BLaER1 treated with 17β-estradiol and CSF1 and Interleukin-3, amounts not matched to agents 10 nM and 100 nM (cell line): ENCODE data around the gene PSME4.
"Not testable (repeated sequence)": the region's sequence is repeated elsewhere in the genome, so short reads cannot be mapped to it uniquely, and the experiment has no call there.

Source experiments
- H3K27ac ChIP-seq, 11 experiments: shearing (Covaris generic); formaldehyde crosslinking; 2 replicates each; pipeline ENCODE4 v1.8.1; 2022
- H3K27me3 ChIP-seq, 11 experiments: shearing (Covaris generic); formaldehyde crosslinking; 2 replicates each; pipeline ENCODE4 v1.8.1; 2022
- H3K36me3 ChIP-seq, 11 experiments: shearing (Covaris generic); formaldehyde crosslinking; 2 replicates each; pipeline ENCODE4 v1.8.1; 2022
- H3K4me1 ChIP-seq, 10 experiments: shearing (Covaris generic); formaldehyde crosslinking; 2 replicates each; pipeline ENCODE4 v1.8.1; 2022
- H3K4me2 ChIP-seq, 11 experiments: shearing (Covaris generic); formaldehyde crosslinking; 2 replicates each; pipeline ENCODE4 v1.8.1; 2022
- H3K4me3 ChIP-seq, 10 experiments: shearing (Covaris generic); formaldehyde crosslinking; 2 replicates each; pipeline ENCODE4 v1.8.1; 2022
- H3K9ac ChIP-seq, 11 experiments: shearing (Covaris generic); formaldehyde crosslinking; 2 replicates each; pipeline ENCODE4 v1.8.1; 2022
- H3K9me3 ChIP-seq, 11 experiments: shearing (Covaris generic); formaldehyde crosslinking; replicated peaks in 1 of 11; 2 replicates each; pipeline ENCODE4 v1.8.1; 2022
- H4K20me1 ChIP-seq, 11 experiments: shearing (Covaris generic); formaldehyde crosslinking; 2 replicates each; pipeline ENCODE4 v1.8.1; 2022
- Cebpa-rat ChIP-seq, 11 experiments: shearing (Covaris generic); IDR thresholded peaks; 2 replicates each; pipeline ENCODE4 v1.8.1; 2022

PSME4 gene

DNA sequence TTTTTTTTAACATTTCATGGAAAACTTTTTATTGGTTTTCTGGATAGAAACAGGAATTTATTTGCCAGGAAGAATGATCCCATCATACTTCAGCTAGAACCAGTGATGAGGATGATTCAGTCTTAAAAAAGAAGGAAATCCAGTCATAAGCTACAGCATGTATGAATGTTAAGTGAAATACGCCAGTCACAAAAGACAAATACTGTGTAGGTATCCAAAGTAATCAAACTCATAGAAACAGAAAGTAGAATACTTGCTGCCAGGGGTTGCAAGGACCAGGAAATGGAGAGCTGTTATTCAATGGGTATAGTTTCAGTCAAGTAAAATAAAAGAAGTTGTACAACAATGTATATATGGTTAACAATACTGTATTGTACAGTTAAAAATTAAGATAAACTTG lies 21.3 kb downstream of the PSME4 start:
- Histone ChIP-seq H3K9ac (no peak overlapping the region), H3K4me1 (peaks cover 17 to 35% (median 24%) of the 10 kb centered on the region in 10 experiments), H3K4me3 (no peak overlapping the region), H3K27ac (no peak overlapping the region), H3K4me2 (no peak overlapping the region), H4K20me1 (peaks cover 11 to 78% (median 47%) of the 10 kb centered on the region in 11 experiments; a peak in 18 of 22 replicates), H3K27me3 (no peaks in the 10 kb centered on the region), H3K36me3 (peaks cover 35 to 84% (median 60%) of the 10 kb centered on the region in 11 experiments), H3K9me3 (peaks cover 0 to 21% (median 5%) of the 10 kb centered on the region in 11 experiments; a peak in 9 of 22 replicates)
- TF ChIP-seq Cebpa-rat (IDR thresholded peaks at IDR 0.05) = no peak

DNA sequence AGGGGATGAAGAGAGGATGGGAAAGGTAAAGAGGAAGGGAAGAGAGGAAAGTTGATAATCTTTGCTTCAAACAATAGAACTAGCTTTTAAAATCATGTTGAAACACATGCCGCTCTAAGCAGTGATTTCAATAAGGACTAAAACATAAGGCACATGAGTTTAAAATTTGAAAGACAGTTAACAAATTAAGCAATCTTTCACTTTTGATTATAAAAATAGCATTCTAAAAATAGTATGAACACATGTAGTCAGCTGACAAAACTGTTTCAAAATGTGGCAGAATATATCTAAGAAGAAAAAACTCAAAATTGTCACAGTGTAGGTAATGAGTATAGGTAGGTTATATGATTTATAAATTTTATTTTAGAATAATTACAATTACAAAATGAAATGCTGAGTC lies 25.3 kb downstream of the PSME4 start:
- peaks cover 0 to 21% (median 5%) of the 10 kb centered on the region in 11 experiments; a peak in 8 of 22 replicates for H3K9me3 ChIP-seq
- no peak overlapping the region for H3K4me3 ChIP-seq
- H3K4me1 ChIP-seq = peaks cover 31 to 61% (median 46%) of the 10 kb centered on the region in 10 experiments
- H3K27me3 ChIP-seq = no peaks in the 10 kb centered on the region
- peaks cover 0 to 38% (median 9%) of the 10 kb centered on the region in 11 experiments; a peak in 13 of 22 replicates for H4K20me1 ChIP-seq
- peak overlapping the region in 4 of 11 experiments; percentile 20 to 47 (median 24); a peak in 4 of 22 replicates for H3K9ac ChIP-seq
- peak overlapping the region; percentile 22 to 72 (median 51); a peak in 19 of 22 replicates for H3K4me2 ChIP-seq
- H3K36me3 ChIP-seq = peaks cover 49 to 80% (median 65%) of the 10 kb centered on the region in 11 experiments
- no peak for TF ChIP-seq Cebpa-rat (IDR thresholded peaks at IDR 0.05)
- peak overlapping the region in 9 of 11 experiments; percentile 18 to 70 (median 62); a peak in 17 of 22 replicates for H3K27ac ChIP-seq

DNA sequence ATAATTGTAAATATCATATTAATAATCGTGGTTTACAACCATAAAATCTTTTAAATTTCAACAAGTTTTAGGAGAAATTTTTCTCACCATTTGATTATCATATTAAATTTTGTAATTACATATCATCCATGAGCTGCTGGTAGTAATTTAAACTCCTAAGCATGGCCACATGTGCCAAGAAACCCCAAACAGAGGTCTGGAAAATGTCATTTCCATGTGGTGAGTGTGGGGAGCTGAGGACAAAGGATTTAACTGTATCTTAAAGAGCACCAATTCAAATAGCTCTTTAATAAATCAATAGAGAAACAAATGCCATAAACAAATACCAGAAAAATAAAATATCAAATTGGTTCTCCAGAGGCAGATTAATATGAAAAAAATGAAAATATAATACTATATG lies 26.3 kb downstream of the PSME4 start:
- H4K20me1 ChIP-seq = peaks cover 0 to 28% (median 4%) of the 10 kb centered on the region in 11 experiments; a peak in 9 of 22 replicates
- H3K36me3 ChIP-seq = peaks cover 49 to 70% (median 64%) of the 10 kb centered on the region in 11 experiments
- no peak overlapping the region for H3K4me3 ChIP-seq
- no peak overlapping the region for H3K9ac ChIP-seq
- H3K27ac ChIP-seq = peak overlapping the region in 1 of 11 experiments; percentile 62; a peak in 1 of 22 replicates
- H3K27me3 ChIP-seq = no peaks in the 10 kb centered on the region
- no peak overlapping the region for H3K4me2 ChIP-seq
- peaks cover 37 to 67% (median 55%) of the 10 kb centered on the region in 10 experiments for H3K4me1 ChIP-seq
- TF ChIP-seq Cebpa-rat (IDR thresholded peaks at IDR 0.05) = no peak
- peaks cover 0 to 21% (median 5%) of the 10 kb centered on the region in 11 experiments; a peak in 8 of 22 replicates for H3K9me3 ChIP-seq

- Histone ChIP-seq H3K4me2 (peak overlapping the region in 7 of 11 experiments; percentile 8 to 60 (median 52); a peak in 12 of 22 replicates), H3K9me3 (peaks cover 0 to 8% (median 0%) of the 10 kb centered on the region in 11 experiments; a peak in 5 of 22 replicates), H3K4me1 (peaks cover 39 to 76% (median 59%) of the 10 kb centered on the region in 10 experiments), H4K20me1 (peaks cover 0 to 15% (median 0%) of the 10 kb centered on the region in 11 experiments; a peak in 4 of 22 replicates), H3K27ac (peak overlapping the region in 5 of 11 experiments; percentile 31 to 55 (median 38); a peak in 7 of 22 replicates), H3K36me3 (peaks cover 52 to 70% (median 61%) of the 10 kb centered on the region in 11 experiments), H3K27me3 (no peaks in the 10 kb centered on the region), H3K9ac (no peak overlapping the region; a peak in 1 of 22 replicates), H3K4me3 (no peak overlapping the region)
- TF ChIP-seq Cebpa-rat (IDR thresholded peaks at IDR 0.05) = no peak
Measured at GRCh38 chr2:53942280-53942679, 28.5 kb downstream of the PSME4 start.

GRCh38 chr2:53941749-53942148 lies 29.0 kb downstream of the PSME4 start:
- H3K36me3 ChIP-seq = peaks cover 52 to 70% (median 61%) of the 10 kb centered on the region in 11 experiments
- peaks cover 37 to 72% (median 55%) of the 10 kb centered on the region in 10 experiments for H3K4me1 ChIP-seq
- TF ChIP-seq Cebpa-rat (IDR thresholded peaks at IDR 0.05) = no peak
- H3K9me3 ChIP-seq = peaks cover 0 to 4% (median 0%) of the 10 kb centered on the region in 11 experiments; a peak in 3 of 22 replicates
- peak overlapping the region in 9 of 11 experiments; percentile 8 to 60 (median 32); a peak in 15 of 22 replicates for H3K4me2 ChIP-seq
- H3K27ac ChIP-seq = peak overlapping the region in 7 of 11 experiments; percentile 11 to 55 (median 31); a peak in 10 of 22 replicates
- peak overlapping the region in 2 of 11 experiments; percentile 6 to 7; a peak in 2 of 22 replicates for H3K9ac ChIP-seq
- no peaks in the 10 kb centered on the region for H3K27me3 ChIP-seq
- no peak overlapping the region for H3K4me3 ChIP-seq
- H4K20me1 ChIP-seq = peaks cover 0 to 9% (median 0%) of the 10 kb centered on the region in 11 experiments; a peak in 4 of 22 replicates

DNA sequence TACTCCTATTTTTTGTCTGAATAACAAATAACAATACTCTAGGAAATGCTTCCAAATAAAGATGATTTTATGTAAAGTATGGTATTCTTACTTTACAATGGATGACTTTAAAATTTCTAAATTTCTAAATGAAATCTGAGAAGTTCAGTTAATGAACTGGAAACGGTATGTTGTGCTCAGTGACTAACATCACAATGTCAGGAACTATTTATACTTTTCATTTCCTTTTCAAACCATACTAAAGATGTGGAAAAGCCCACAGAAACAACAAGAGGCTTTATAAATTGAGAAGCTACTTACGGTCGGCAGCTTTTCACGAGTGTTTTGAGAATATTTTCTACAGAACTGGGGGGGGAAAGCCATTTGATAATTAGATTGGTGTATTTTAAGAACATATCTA lies 31.1 kb downstream of the PSME4 start:
- peak overlapping the region in 3 of 10 experiments; percentile 39 to 47 (median 46); a peak in 5 of 20 replicates for H3K4me3 ChIP-seq
- peaks cover 0 to 10% (median 0%) of the 10 kb centered on the region in 11 experiments; a peak in 3 of 22 replicates for H4K20me1 ChIP-seq
- peaks cover 61 to 72% (median 65%) of the 10 kb centered on the region in 11 experiments for H3K36me3 ChIP-seq
- H3K27ac ChIP-seq = peak overlapping the region in 10 of 11 experiments; percentile 55 to 75 (median 71); a peak in 19 of 22 replicates
- peaks cover 21 to 51% (median 37%) of the 10 kb centered on the region in 10 experiments for H3K4me1 ChIP-seq
- no peaks in the 10 kb centered on the region for H3K9me3 ChIP-seq
- H3K27me3 ChIP-seq = no peaks in the 10 kb centered on the region
- no peak for TF ChIP-seq Cebpa-rat (IDR thresholded peaks at IDR 0.05)
- H3K9ac ChIP-seq = peak overlapping the region; percentile 20 to 69 (median 55); a peak in 20 of 22 replicates
- peak overlapping the region; percentile 57 to 89 (median 71) for H3K4me2 ChIP-seq

DNA sequence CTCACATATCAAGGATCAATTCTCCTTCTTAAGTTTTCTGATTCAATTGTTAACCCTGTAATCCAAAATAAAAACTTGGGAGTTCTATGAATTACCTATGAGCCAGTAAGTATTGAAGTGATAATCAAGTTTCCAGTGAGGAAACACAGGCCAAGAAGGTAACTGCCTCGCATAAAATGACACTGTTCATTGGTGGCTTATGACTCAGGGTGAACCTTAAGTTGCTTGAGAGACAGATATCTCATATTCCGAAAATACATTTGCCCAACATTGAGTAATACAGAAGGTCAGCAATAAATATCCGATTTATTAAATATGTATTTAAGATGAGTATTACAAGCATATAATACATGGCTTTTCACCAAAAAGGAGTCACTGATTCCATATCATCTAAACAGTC lies 31.9 kb downstream of the PSME4 start:
- no peak for TF ChIP-seq Cebpa-rat (IDR thresholded peaks at IDR 0.05)
- Histone ChIP-seq H3K9ac (no peak overlapping the region), H3K4me3 (no peak overlapping the region), H3K27ac (peak overlapping the region in 5 of 11 experiments; percentile 66 to 75 (median 72); a peak in 6 of 22 replicates), H4K20me1 (peaks cover 0 to 10% (median 0%) of the 10 kb centered on the region in 11 experiments; a peak in 3 of 22 replicates), H3K27me3 (no peaks in the 10 kb centered on the region), H3K9me3 (no peaks in the 10 kb centered on the region), H3K4me1 (peaks cover 21 to 51% (median 37%) of the 10 kb centered on the region in 10 experiments), H3K36me3 (peaks cover 62 to 72% (median 68%) of the 10 kb centered on the region in 11 experiments), H3K4me2 (peak overlapping the region in 5 of 11 experiments; percentile 68 to 89 (median 78); a peak in 7 of 22 replicates)

GRCh38 chr2:53933329-53933728 lies 37.5 kb downstream of the PSME4 start:
- no peak for TF ChIP-seq Cebpa-rat (IDR thresholded peaks at IDR 0.05)
- Histone ChIP-seq H3K9ac (no peak overlapping the region), H3K4me2 (no peak overlapping the region), H3K27me3 (no peaks in the 10 kb centered on the region), H3K4me1 (peaks cover 0 to 3% (median 0%) of the 10 kb centered on the region in 10 experiments; a peak in 1 of 20 replicates), H3K4me3 (no peak overlapping the region), H3K9me3 (no peaks in the 10 kb centered on the region), H3K27ac (no peak overlapping the region), H4K20me1 (peaks cover 0 to 10% (median 0%) of the 10 kb centered on the region in 11 experiments; a peak in 4 of 22 replicates), H3K36me3 (peaks cover 99 to 100% (median 100%) of the 10 kb centered on the region in 11 experiments)

GRCh38 chr2:53926321-53926720 lies 44.5 kb downstream of the PSME4 start:
- not testable (repeated sequence) for H3K9ac ChIP-seq, H3K9me3 ChIP-seq, H3K4me2 ChIP-seq, H3K4me1 ChIP-seq, H3K4me3 ChIP-seq, H3K27me3 ChIP-seq, H3K27ac ChIP-seq
- H4K20me1 ChIP-seq = peaks cover 0 to 10% (median 0%) of the 10 kb centered on the region in 11 experiments; a peak in 3 of 22 replicates
- peaks cover 96 to 98% (median 97%) of the 10 kb centered on the region in 11 experiments for H3K36me3 ChIP-seq
